HL-60 (cell line): ENCODE measurements around the gene SNX8.

Experiments used
- DNase-seq, 2 experiments: peaks; one replicate each; pipeline ENCODE4 v3.0.0-alpha.2; 2010 to 2020; ENCODE audit warnings: low read depth in 1 of 2, low spot score in 1 of 2
- H3K27ac ChIP-seq: fragments of 250-450 bp; sonication (Bioruptor Pico); replicated peaks from 2 replicates; pipeline ENCODE4 v1.5.1; 2020; ENCODE audit warnings: mild to moderate bottlenecking, moderate library complexity
- H3K27me3 ChIP-seq: fragments of 250-450 bp; sonication (Bioruptor Pico); 2 replicates; pipeline ENCODE4 v1.5.1; 2021; ENCODE audit warnings: mild to moderate bottlenecking, moderate library complexity; ENCODE audit not compliant: insufficient read depth, poor library complexity, severe bottlenecking
- H3K4me3 ChIP-seq: replicated peaks from 2 replicates; pipeline ENCODE4 v1.5.1; 2011; ENCODE audit warnings: mild to moderate bottlenecking, control low read depth, low read length; ENCODE audit not compliant: insufficient read depth
- GABPA ChIP-seq: IDR thresholded peaks from 2 replicates; pipeline ENCODE4 v1.6.1; 2012; ENCODE audit warnings: low read depth
- POLR2AphosphoS5 ChIP-seq: IDR thresholded peaks from 2 replicates; pipeline ENCODE4 v1.6.1; 2012; ENCODE audit warnings: low read depth
- SPI1 ChIP-seq: IDR thresholded peaks from 2 replicates; pipeline ENCODE4 v1.6.1; 2012; ENCODE audit warnings: low read depth, mild to moderate bottlenecking, borderline replicate concordance
- TF ChIP-seq, protein P1 (sequence below): IDR thresholded peaks from 2 replicates; pipeline ENCODE4 v1.6.1; 2012; ENCODE audit warnings: low read depth; ENCODE audit not compliant: insufficient replicate concordance
- TF ChIP-seq, protein P2 (sequence below): IDR thresholded peaks from one replicate; pipeline ENCODE4 v1.5.1; 2011; ENCODE audit warnings: low read length, control low read depth, inconsistent platforms; ENCODE audit not compliant: insufficient read depth

Gene SNX8

DNA sequence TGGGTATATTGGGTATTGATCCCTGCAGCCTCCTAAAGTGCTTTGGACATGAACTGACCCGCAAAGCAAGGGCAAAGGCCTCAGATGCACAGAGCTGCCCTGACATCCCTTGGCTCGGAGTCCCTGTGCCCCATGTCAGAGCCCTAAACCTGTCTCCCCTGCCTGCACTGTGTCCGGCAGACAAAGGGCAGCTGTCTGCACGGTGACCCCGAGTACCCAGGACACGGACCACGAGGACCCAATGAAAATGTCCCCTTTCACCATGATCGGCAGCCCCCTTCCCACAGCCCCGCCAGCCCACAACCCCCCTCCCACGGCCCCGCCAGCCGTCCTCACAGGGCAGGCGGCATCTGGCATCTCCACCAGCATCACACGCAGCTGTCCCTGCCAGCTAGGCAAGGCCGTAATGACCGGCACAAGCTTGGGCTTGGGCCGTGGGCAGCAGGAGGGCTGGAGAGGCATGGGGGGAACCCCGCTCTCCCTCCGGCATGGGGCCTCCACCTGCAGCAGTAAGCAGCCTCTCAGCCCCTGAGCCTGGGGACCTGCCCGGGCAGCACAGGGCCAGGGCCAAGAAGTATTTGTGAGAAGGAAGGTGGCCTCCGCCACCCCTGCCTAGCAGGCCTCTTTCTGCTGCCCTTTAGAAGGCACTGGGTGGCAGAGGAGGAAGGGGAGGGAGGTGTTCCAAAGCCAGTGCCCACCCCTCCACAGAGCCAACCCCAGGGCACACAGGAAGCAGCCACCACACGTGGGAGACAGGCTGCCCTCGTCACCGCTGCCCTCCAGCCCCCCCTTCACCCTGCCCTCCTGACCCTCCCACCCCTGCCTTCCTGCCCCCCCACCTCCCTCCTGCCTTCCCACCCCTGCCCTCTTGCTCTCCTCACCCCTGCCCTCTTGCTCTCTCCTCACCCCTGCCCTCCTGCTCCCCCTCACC lies 62.1 kb downstream of the SNX8 start:
- Histone ChIP-seq H3K27me3 (no peaks in the 10 kb centered on the region), H3K4me3 (no peak overlapping the region), H3K27ac (no peak overlapping the region)
- no peak for DNase-seq
- TF ChIP-seq GABPA (no peak), POLR2AphosphoS5 (0 out of 2 replicates have a peak, but pooled peaks have one; percentile 18)

- no peak for TF ChIP-seq GABPA
- TF ChIP-seq, protein P1, sequence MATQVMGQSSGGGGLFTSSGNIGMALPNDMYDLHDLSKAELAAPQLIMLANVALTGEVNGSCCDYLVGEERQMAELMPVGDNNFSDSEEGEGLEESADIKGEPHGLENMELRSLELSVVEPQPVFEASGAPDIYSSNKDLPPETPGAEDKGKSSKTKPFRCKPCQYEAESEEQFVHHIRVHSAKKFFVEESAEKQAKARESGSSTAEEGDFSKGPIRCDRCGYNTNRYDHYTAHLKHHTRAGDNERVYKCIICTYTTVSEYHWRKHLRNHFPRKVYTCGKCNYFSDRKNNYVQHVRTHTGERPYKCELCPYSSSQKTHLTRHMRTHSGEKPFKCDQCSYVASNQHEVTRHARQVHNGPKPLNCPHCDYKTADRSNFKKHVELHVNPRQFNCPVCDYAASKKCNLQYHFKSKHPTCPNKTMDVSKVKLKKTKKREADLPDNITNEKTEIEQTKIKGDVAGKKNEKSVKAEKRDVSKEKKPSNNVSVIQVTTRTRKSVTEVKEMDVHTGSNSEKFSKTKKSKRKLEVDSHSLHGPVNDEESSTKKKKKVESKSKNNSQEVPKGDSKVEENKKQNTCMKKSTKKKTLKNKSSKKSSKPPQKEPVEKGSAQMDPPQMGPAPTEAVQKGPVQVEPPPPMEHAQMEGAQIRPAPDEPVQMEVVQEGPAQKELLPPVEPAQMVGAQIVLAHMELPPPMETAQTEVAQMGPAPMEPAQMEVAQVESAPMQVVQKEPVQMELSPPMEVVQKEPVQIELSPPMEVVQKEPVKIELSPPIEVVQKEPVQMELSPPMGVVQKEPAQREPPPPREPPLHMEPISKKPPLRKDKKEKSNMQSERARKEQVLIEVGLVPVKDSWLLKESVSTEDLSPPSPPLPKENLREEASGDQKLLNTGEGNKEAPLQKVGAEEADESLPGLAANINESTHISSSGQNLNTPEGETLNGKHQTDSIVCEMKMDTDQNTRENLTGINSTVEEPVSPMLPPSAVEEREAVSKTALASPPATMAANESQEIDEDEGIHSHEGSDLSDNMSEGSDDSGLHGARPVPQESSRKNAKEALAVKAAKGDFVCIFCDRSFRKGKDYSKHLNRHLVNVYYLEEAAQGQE, result no peak
- TF ChIP-seq SPI1, result no peak
- TF ChIP-seq POLR2AphosphoS5, result no peak
- TF ChIP-seq, protein P2, sequence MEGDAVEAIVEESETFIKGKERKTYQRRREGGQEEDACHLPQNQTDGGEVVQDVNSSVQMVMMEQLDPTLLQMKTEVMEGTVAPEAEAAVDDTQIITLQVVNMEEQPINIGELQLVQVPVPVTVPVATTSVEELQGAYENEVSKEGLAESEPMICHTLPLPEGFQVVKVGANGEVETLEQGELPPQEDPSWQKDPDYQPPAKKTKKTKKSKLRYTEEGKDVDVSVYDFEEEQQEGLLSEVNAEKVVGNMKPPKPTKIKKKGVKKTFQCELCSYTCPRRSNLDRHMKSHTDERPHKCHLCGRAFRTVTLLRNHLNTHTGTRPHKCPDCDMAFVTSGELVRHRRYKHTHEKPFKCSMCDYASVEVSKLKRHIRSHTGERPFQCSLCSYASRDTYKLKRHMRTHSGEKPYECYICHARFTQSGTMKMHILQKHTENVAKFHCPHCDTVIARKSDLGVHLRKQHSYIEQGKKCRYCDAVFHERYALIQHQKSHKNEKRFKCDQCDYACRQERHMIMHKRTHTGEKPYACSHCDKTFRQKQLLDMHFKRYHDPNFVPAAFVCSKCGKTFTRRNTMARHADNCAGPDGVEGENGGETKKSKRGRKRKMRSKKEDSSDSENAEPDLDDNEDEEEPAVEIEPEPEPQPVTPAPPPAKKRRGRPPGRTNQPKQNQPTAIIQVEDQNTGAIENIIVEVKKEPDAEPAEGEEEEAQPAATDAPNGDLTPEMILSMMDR, result no peak
- Histone ChIP-seq H3K27ac (no peak overlapping the region), H3K4me3 (no peak overlapping the region), H3K27me3 (no peaks in the 10 kb centered on the region)
- no peak for DNase-seq
These were observed 62.9 kb downstream of the SNX8 start for GRCh38 chr7:2251381-2251780.

DNA sequence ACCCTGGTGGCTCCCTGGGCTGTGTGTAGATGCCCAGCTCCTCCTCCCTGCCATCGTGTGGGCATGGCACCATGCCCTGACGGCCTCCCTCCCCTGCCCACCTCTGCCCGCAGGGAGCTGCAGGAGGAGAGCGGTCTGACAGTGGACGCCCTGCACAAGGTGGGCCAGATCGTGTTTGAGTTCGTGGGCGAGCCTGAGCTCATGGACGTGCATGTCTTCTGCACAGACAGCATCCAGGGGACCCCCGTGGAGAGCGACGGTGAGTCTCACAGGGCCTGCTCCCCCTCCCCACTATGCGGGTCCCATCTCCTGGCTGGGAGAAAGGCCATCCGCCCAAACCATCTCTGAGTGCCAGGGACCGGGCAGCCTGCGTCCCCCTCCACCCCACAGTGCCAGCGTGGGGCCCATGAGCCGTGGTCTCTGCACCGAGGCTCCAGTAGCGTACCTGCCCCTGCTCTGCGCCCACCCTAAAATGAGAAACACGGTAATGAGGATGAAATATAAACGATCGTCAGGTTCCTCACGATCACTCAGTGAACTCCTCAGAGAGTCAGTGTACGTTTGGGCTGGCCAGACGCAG lies 64.4 kb downstream of the SNX8 start:
- H3K27ac ChIP-seq, result no peak overlapping the region
- TF ChIP-seq, protein P2, result no peak
- TF ChIP-seq GABPA, result no peak
- TF ChIP-seq SPI1, result no peak
- TF ChIP-seq, protein P1, result no peak
- no peak for TF ChIP-seq POLR2AphosphoS5

GRCh38 chr7:2248984-2249694 lies 65.1 kb downstream of the SNX8 start:
- DNase-seq, result peak in 1 of 2 experiments; percentile 89
- no peaks in the 10 kb centered on the region for H3K27me3 ChIP-seq
- H3K4me3 ChIP-seq, result no peak overlapping the region
- peak overlapping the region; percentile 53 for H3K27ac ChIP-seq
- TF ChIP-seq, protein P1, result no peak
- TF ChIP-seq POLR2AphosphoS5 (peak; percentile 85), GABPA (no peak), SPI1 (no peak)
- TF ChIP-seq, protein P2, result no peak

More for the DNA sequence above, 64.4 kb downstream of the SNX8 start:
- no peak for DNase-seq
- Histone ChIP-seq H3K27me3 (no peaks in the 10 kb centered on the region), H3K4me3 (no peak overlapping the region)
